ENCODE results near the gene RCE1. TPM values are rescaled to one million over a fixed set of nuclear protein-coding genes. Genes with fewer than 3 reads are reported as not detected.

RCE1 gene
- total RNA-seq, 4 donors from 2014 or later: 8.8 to 13.4 (median 11.7) TPM

GRCh38 chr11:66854729-66855211 is 11.5 kb downstream of the RCE1 start:
- no peak for TF ChIP-seq CTCF (IDR thresholded peaks at IDR 0.05; ENCODE audit: low read depth)

GRCh38 chr11:66855574-66856495 is 12.6 kb downstream of the RCE1 start:
- TF ChIP-seq CTCF (IDR thresholded peaks at IDR 0.05; ENCODE audit: low read depth): no peak

- TF ChIP-seq CTCF (IDR thresholded peaks at IDR 0.05; ENCODE audit: low read depth): no peak
Observed at GRCh38 chr11:66856496-66857233, 13.4 kb downstream of the RCE1 start, which contains the start of gene LRFN4. LRFN4 (plus strand) TSS chr11:66857064; CDS start chr11:66857745, 681 bp downstream.

- TF ChIP-seq CTCF (IDR thresholded peaks at IDR 0.05; ENCODE audit: low read depth): no peak
Observed at GRCh38 chr11:66857234-66857926, 14.1 kb downstream of the RCE1 start.

GRCh38 chr11:66857927-66858185 is 14.6 kb downstream of the RCE1 start:
- no peak for TF ChIP-seq CTCF (IDR thresholded peaks at IDR 0.05; ENCODE audit: low read depth)

- TF ChIP-seq CTCF (IDR thresholded peaks at IDR 0.05; ENCODE audit: low read depth): no peak
Observed at GRCh38 chr11:66858186-66858938, 15.1 kb downstream of the RCE1 start.

Data from subcutaneous adipose tissue (tissue), 4 donors.